Esophagus squamous epithelium (tissue), 5 donors: ENCODE results near the gene ALS2. TPM values are rescaled to one million over a fixed set of nuclear protein-coding genes. Genes with fewer than 3 reads are reported as not detected.
A peak's percentile ranks its signal among the peaks of the same experiment; 100 is the strongest.

ENCODE experiments used
- DNase-seq: peaks from one replicate; lab custom pipeline; 2025; lab: John Stamatoyannopoulos, UW
- H3K27ac ChIP-seq, 4 donors: fragments of 200-600 bp; sonication (generic); one replicate each; pipeline ENCODE4 v1.5.1; 2016 to 2019; ENCODE audit warnings: mild to moderate bottlenecking in 1 of 4
- H3K27me3 ChIP-seq, 4 donors: fragments of 200-600 bp; sonication (generic); 1 replicate in 3 of 4; 2 replicates in 1 of 4; pipeline versions ENCODE4 v1.5.1 to v1.6.0; 2017 to 2021; ENCODE audit warnings: antibody characterized with exemption in 1 of 4
- H3K36me3 ChIP-seq, 3 donors: fragments of 200-600 bp; sonication (generic); one replicate each; pipeline ENCODE4 v1.5.1; 2016 to 2019
- H3K4me1 ChIP-seq, 3 donors: fragments of 200-600 bp; sonication (generic); one replicate each; pipeline ENCODE4 v1.5.1; 2017 to 2019
- H3K4me3 ChIP-seq, 4 donors: fragments of 200-600 bp; sonication (generic); 1 replicate in 3 of 4; 2 replicates in 1 of 4; pipeline ENCODE4 v1.5.1; 2016 to 2019; ENCODE audit warnings: mild to moderate bottlenecking in 2 of 4, moderate library complexity in 1 of 4
- H3K9me3 ChIP-seq, 3 donors: fragments of 200-600 bp; sonication (generic); one replicate each; pipeline ENCODE4 v1.5.1; 2016 to 2019
- POLR2A ChIP-seq, 4 donors: fragments of 450-650 bp; IDR thresholded peaks; one replicate each; pipeline ENCODE4 v1.6.1; 2017; ENCODE audit warnings: antibody characterized with exemption in 4 of 4, mild to moderate bottlenecking in 4 of 4, moderate library complexity in 3 of 4
- WGBS, 2 donors: methylation state at CpG; one replicate each; pipeline ENCODE4 v1.1.5; 2018; 5-methylcytosine and 5-hydroxymethylcytosine counted together
- intact Hi-C: fragments of 100-400 bp; cut with DNase I; formaldehyde crosslinking; loops from one replicate; pipeline ENCODE4 v1.15.0; 2022
- total RNA-seq, 4 donors: library from RNA; depleted of rRNA; stranded (reverse); fragments of >200 nt; gene quantifications; one replicate each; pipeline ENCODE4 v1.1.0, GENCODE V29; 2016
- TF ChIP-seq, protein P1 (sequence below), 6 experiments: fragments of 450-650 bp in 4 of 6; fragments of 200-600 bp in 2 of 6; sonication (generic) in 2 of 6; IDR thresholded peaks; one replicate each; pipeline ENCODE4 v1.5.1; 2016 to 2019; ENCODE audit warnings: antibody characterized with exemption in 6 of 6, mild to moderate bottlenecking in 4 of 6, moderate library complexity in 4 of 6
- donor health status: DM: yes; HTN: yes; CAD: no.

The ALS2 gene
- total RNA-seq, 4 donors from 2014 or later, result 7.0 to 15.1 (median 8.5) TPM

DNA sequence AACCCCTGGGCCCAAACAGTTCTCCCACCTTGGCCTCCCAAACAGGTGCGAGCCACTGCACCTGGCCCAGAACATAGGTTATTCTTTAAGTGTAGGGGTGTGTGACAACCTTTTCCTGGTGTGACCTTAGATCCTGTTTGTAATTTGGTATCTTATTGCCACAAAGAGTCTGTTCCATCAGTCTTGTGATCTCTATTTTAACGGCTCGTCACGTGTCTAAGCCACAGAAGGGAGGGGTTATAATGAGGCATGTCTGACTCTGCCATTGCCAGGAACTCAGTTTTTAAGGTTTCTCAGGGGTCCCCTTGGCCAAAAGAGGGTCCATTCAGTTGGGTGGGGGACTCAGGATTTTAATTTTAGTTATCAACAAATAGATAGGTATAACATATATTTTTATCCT is 4.4 kb upstream of the ALS2 start:
- Histone ChIP-seq H3K27ac (no peak overlapping the region), H3K4me3 (no peak overlapping the region), H3K36me3 (no peaks in the 10 kb centered on the region), H3K9me3 (no peaks in the 10 kb centered on the region), H3K27me3 (no peaks in the 10 kb centered on the region), H3K4me1 (peaks cover 0 to 10% (median 5%) of the 10 kb centered on the region in 3 donors)
- no peak for DNase-seq
- no peak for TF ChIP-seq POLR2A (IDR thresholded peaks at IDR 0.05)
- TF ChIP-seq, protein P1, sequence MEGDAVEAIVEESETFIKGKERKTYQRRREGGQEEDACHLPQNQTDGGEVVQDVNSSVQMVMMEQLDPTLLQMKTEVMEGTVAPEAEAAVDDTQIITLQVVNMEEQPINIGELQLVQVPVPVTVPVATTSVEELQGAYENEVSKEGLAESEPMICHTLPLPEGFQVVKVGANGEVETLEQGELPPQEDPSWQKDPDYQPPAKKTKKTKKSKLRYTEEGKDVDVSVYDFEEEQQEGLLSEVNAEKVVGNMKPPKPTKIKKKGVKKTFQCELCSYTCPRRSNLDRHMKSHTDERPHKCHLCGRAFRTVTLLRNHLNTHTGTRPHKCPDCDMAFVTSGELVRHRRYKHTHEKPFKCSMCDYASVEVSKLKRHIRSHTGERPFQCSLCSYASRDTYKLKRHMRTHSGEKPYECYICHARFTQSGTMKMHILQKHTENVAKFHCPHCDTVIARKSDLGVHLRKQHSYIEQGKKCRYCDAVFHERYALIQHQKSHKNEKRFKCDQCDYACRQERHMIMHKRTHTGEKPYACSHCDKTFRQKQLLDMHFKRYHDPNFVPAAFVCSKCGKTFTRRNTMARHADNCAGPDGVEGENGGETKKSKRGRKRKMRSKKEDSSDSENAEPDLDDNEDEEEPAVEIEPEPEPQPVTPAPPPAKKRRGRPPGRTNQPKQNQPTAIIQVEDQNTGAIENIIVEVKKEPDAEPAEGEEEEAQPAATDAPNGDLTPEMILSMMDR (IDR thresholded peaks at IDR 0.05), result no peak
- intact Hi-C loops, result no loop called here
- WGBS, 2 donors, result 69 to 77% methylated on average over 4 of the region's 4 CpGs

DNA sequence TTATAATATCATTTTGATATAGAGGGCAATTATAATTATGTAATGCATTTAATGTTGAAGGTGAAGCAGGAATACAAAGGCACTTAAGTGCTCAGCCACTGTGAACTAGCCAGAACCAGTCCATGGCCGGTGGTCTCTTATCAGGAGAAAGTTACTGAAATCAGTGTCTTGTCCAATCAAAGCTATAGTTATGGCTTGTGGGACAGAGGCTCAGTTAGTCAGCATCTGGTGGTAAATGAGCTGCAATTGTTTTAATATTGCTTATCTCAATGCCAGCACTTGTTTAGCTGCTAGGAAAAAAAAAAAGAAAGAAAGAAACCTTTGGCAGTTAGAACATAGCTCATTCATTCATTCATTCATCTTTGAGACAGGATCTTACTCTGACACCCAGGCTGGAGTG is 3.8 kb upstream of the ALS2 start:
- intact Hi-C loops, result no loop called here
- no peak for TF ChIP-seq POLR2A (IDR thresholded peaks at IDR 0.05)
- TF ChIP-seq, protein P1 (IDR thresholded peaks at IDR 0.05), result no peak
- Histone ChIP-seq H3K27me3 (no peaks in the 10 kb centered on the region), H3K4me1 (peaks cover 5 to 16% (median 6%) of the 10 kb centered on the region in 3 donors), H3K4me3 (no peak overlapping the region), H3K9me3 (no peaks in the 10 kb centered on the region), H3K27ac (no peak overlapping the region), H3K36me3 (no peaks in the 10 kb centered on the region)
- WGBS, 2 donors, result 56 to 89% methylated on average over 1 of the region's 1 CpG
- no peak for DNase-seq

DNA sequence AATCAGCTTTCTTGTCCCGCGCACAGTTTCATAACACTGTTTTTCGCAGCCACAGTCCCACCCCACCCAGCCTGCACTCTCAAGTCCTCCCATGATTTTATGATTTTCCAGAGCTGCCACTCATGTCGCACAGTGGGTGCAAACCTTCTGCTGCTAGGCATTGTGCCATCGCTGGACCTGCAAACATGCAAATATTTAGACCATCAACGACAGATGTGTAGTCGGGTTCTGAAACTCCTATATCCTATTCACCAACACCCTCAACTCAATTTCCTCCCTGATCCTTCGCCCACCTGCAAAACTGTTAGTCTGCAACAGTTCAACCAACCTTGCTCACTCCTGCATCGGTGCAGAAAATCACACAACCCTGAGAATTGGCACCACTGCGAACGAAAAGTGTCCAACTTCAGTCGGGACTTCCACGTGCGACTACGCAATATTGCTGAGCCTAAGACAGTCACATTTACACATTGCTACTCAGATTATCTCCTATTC is 871 bp upstream of the ALS2 start:
- no peak for DNase-seq
- Histone ChIP-seq H3K9me3 (no peaks in the 10 kb centered on the region), H3K36me3 (no peaks in the 10 kb centered on the region), H3K27ac (peak overlapping the region; percentile 84 to 94 (median 92)), H3K4me3 (peak overlapping the region; percentile 70 to 99 (median 88)), H3K4me1 (peaks cover 5 to 23% (median 6%) of the 10 kb centered on the region in 3 donors), H3K27me3 (no peaks in the 10 kb centered on the region)
- intact Hi-C loops, result no loop called here
- WGBS, 2 donors, result 1 to 8% methylated on average over 15 of the region's 15 CpGs
- no peak for TF ChIP-seq POLR2A (IDR thresholded peaks at IDR 0.05)
- TF ChIP-seq, protein P1 (IDR thresholded peaks at IDR 0.05), result no peak

DNA sequence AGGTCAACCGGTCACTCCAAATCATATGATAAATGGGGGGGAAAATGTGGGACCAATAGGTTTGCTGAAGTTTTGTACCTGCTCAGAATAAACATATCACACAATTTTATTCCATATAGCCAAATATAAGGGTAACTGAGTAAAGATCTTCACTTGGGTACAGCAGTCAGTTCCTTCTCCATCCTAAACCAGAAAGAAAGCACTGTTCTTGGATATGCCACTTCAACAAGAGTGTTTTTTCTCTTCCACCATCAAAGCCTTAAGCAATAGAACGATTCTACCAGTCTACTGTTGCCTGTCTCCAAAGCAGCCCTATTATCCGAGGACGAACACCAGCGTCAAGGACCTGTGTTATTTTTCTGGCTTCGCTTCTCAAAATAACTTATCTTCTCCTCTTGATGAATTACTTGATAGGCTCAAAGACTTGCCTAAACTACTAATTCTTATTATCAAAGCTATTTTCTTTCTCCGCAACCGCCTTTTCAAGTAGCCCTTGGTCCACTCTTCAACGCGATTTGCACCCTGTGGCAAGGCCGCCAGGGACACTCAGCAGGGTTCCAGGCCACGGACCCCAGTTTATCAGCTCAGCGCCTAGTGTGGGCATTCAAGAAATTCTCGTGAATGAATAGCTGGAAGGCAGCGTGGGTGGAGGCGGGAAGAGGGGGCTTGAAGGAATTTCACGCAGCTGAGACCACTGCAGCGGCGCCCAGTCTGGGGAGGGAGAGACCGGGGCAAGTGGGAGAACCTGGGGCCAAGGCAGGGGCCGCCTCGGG is 646 bp downstream of the ALS2 start:
- TF ChIP-seq POLR2A (IDR thresholded peaks at IDR 0.05), result no peak
- TF ChIP-seq, protein P1 (IDR thresholded peaks at IDR 0.05), result no peak
- Histone ChIP-seq H3K4me1 (peaks cover 5 to 23% (median 6%) of the 10 kb centered on the region in 3 donors), H3K27ac (peak overlapping the region; percentile 84 to 94 (median 92)), H3K4me3 (peak overlapping the region; percentile 70 to 99 (median 88)), H3K9me3 (no peaks in the 10 kb centered on the region), H3K36me3 (no peaks in the 10 kb centered on the region), H3K27me3 (no peaks in the 10 kb centered on the region)
- intact Hi-C loops, result no loop called here
- WGBS, 2 donors, result 5 to 14% methylated on average over 15 to 16 of the region's 22 CpGs
- no peak for DNase-seq

DNA sequence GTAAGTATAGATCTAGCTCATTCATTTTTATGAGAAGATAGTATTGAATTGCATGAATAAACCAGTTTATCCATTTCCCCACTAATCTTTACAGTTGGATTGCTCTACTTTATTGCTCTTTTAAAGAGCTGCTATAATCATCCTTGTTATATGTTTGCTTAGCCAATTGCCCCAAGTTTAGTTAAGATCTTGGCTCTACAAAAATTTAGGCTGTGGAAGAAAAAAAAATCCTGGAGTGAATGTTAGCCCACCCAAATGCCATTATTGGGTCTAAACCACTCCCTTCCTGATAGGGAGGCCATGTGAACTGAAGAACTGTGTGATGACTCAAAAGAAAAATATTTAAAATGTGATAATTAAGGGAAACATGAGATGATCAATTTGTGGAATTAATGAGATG is 2.9 kb downstream of the ALS2 start:
- Histone ChIP-seq H3K4me3 (no peak overlapping the region), H3K9me3 (no peaks in the 10 kb centered on the region), H3K27me3 (no peaks in the 10 kb centered on the region), H3K27ac (no peak overlapping the region), H3K36me3 (no peaks in the 10 kb centered on the region), H3K4me1 (peaks cover 5 to 23% (median 6%) of the 10 kb centered on the region in 3 donors)
- intact Hi-C loops, result no loop called here
- TF ChIP-seq POLR2A (IDR thresholded peaks at IDR 0.05), result no peak
- TF ChIP-seq, protein P1 (IDR thresholded peaks at IDR 0.05), result no peak
- no peak for DNase-seq
